HG03432 (cell line): ENCODE results near the gene JAK1.

Experiments used
- ATAC-seq: cut with Tn5 transposase; IDR thresholded peaks from one replicate; pipeline ENCODE4 v1.9.1; 2021; ENCODE audit warnings: mild to moderate bottlenecking, moderate library complexity; ENCODE audit not compliant: unreplicated experiment

Gene JAK1

GRCh38 chr1:64873576-64873975 lies 92.8 kb downstream of the JAK1 start:
- no peak for ATAC-seq

- no peak for ATAC-seq
These were observed 94.3 kb downstream of the JAK1 start for GRCh38 chr1:64872067-64872466.

- ATAC-seq: no peak
These were observed 95.1 kb downstream of the JAK1 start for GRCh38 chr1:64871256-64871655.

- ATAC-seq: no peak
These were observed 99.1 kb downstream of the JAK1 start for GRCh38 chr1:64867266-64867665.

GRCh38 chr1:64866689-64867088 lies 99.7 kb downstream of the JAK1 start:
- ATAC-seq: no peak

- ATAC-seq: no peak
These were observed 101.1 kb downstream of the JAK1 start for GRCh38 chr1:64865105-64865757.

GRCh38 chr1:64864018-64864940 lies 102.1 kb downstream of the JAK1 start:
- peak; percentile 100 for ATAC-seq

- ATAC-seq: no peak
These were observed 104.7 kb downstream of the JAK1 start for GRCh38 chr1:64861611-64862010.

GRCh38 chr1:64857347-64857746 lies 109.0 kb downstream of the JAK1 start:
- no peak for ATAC-seq

- ATAC-seq: no peak
These were observed 109.8 kb downstream of the JAK1 start for GRCh38 chr1:64856553-64856952.

GRCh38 chr1:64855557-64855956 lies 110.8 kb downstream of the JAK1 start:
- ATAC-seq: no peak

GRCh38 chr1:64854674-64855073 lies 111.7 kb downstream of the JAK1 start:
- no peak for ATAC-seq

GRCh38 chr1:64851664-64852063 lies 114.7 kb downstream of the JAK1 start:
- ATAC-seq: no peak

- no peak for ATAC-seq
These were observed 115.5 kb downstream of the JAK1 start for GRCh38 chr1:64850846-64851245.

- no peak for ATAC-seq
These were observed 116.4 kb downstream of the JAK1 start for GRCh38 chr1:64849942-64850341.

- ATAC-seq: no peak
These were observed 117.5 kb downstream of the JAK1 start for GRCh38 chr1:64848803-64849202.

- no peak for ATAC-seq
These were observed 118.2 kb downstream of the JAK1 start for GRCh38 chr1:64848136-64848535.

GRCh38 chr1:64847666-64848065 lies 118.7 kb downstream of the JAK1 start:
- ATAC-seq: no peak

GRCh38 chr1:64846573-64847430 lies 119.5 kb downstream of the JAK1 start:
- no peak for ATAC-seq

GRCh38 chr1:64845831-64846425 lies 120.4 kb downstream of the JAK1 start:
- no peak for ATAC-seq

- ATAC-seq: no peak
These were observed 121.7 kb downstream of the JAK1 start for GRCh38 chr1:64844609-64845008.
